Mammary microvascular endothelial cell (primary cell): Measurements from ENCODE around the gene MBD3L2B. TPM values are rescaled to one million over a fixed set of nuclear protein-coding genes. Genes with fewer than 3 reads are reported as not detected.

Experiments used
- total RNA-seq: library from RNA; depleted of rRNA; stranded (reverse); fragments of >200 nt; gene quantifications from 2 replicates; pipeline ENCODE4 v1.2.3, GENCODE V29; 2015

MBD3L2B gene
- not detected in 2 replicates for total RNA-seq

DNA sequence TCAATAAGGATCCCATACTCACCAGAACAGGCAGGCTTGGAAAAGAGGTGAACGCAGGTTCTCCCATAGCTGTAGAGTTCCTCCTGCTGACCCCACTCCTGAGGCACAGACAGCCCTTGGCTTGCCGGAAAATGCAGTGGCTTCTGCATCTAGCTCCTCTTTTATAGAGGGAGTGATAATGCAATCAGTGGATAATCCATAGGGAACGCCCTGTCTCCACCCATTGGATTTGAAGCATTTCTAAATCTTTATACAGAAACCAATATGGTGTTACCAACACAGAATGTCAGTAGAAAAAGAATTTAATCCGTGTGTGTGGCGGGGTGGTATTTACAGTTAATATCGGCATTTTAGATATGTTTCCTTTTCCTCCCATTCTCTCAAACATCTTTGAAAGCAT, at the start of gene MBD3L2B:
TSS of gene MBD3L2B (minus strand) at position 101 of the 400 bp plus-strand sequence. CDS start at position 67, 34 bp downstream.

DNA sequence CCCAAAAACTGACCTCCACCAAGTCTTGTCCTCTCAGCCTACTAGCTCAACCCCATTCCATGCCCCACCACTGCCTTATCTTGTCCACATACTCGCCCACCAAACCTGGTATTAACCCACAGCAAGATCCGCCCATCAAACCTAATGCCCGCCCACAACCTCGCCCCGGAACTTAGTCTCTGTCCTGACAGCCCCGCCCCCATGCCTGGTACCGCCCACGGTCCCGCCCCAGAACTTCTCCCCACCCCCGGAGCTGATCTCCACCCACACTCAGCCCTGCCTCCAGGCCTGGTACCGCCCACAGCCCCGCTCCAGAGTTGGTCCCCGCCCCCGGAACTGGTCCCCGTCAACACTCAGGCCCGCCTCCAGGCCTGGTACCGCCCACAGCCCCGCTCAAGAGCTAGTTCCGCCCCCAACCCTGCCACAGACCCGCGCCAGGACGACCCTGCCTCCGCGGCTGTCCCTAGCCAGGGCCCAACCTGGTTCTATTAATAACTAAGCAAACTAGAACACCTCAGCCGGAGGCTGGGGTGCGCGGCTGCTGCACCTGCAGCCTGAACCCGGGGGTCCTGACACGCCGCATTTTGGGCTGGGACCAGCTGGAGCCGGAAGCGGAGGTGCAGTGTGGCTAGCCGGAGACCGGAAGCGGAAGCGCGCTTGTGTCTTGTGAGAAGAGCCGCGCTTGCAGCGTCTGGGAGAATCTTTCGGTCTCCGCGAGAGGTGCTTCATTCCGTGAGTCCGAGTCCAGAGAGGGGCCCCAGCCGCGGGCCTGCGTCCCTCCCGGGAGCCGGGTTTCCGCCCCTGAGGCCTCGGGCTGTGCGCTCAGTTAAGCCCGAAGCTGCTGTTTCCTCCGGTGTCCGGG, 48.0 kb upstream of the MBD3L2B start, which contains the start of gene ZNF557:
TSS of gene ZNF557 (plus strand) at position 662 of the 862 bp plus-strand sequence. CDS start 5,372 bp downstream, outside the sequence.

DNA sequence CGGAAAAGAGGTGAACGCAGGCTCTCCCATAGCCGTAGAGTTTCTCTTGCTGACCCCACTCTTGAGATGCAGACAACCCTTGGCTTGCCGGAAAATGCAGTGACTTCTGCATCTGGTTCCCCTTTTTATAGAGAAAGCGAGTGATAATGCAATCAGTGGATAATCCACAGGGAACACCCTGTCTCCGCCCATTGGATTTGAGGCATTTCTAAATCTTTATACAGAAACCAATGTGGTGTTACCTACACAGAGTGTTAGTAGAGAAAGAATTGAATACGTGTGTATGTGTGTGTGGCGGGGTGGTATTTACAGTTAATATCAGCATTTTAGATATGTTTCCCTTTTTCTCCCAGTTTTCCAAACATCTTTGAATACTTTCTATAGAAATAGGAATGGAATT, 37.3 kb upstream of the MBD3L2B start, which contains the start of gene MBD3L3:
TSS of gene MBD3L3 (minus strand) at position 101 of the 400 bp plus-strand sequence. CDS start at position 30, 71 bp downstream.

DNA sequence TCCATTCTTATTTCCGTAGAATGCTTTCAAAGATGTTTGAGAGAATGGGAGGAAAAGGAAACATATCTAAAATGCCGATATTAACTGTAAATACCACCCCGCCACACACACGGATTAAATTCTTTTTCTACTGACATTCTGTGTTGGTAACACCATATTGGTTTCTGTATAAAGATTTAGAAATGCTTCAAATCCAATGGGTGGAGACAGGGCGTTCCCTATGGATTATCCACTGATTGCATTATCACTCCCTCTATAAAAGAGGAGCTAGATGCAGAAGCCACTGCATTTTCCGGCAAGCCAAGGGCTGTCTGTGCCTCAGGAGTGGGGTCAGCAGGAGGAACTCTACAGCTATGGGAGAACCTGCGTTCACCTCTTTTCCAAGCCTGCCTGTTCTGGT, 27.8 kb upstream of the MBD3L2B start, which contains the start of gene MBD3L2:
TSS of gene MBD3L2 (plus strand) at position 301 of the 400 bp plus-strand sequence. CDS start at position 354, 53 bp downstream.

DNA sequence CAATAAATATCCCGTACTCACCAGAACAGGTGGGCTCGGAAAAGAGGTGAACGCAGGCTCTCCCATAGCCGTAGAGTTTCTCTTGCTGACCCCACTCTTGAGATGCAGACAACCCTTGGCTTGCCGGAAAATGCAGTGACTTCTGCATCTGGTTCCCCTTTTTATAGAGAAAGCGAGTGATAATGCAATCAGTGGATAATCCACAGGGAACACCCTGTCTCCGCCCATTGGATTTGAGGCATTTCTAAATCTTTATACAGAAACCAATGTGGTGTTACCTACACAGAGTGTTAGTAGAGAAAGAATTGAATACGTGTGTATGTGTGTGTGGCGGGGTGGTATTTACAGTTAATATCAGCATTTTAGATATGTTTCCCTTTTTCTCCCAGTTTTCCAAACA, 18.8 kb upstream of the MBD3L2B start, which contains the start of gene MBD3L4:
TSS of gene MBD3L4 (minus strand) at position 101 of the 400 bp plus-strand sequence. CDS start at position 66, 35 bp downstream.

DNA sequence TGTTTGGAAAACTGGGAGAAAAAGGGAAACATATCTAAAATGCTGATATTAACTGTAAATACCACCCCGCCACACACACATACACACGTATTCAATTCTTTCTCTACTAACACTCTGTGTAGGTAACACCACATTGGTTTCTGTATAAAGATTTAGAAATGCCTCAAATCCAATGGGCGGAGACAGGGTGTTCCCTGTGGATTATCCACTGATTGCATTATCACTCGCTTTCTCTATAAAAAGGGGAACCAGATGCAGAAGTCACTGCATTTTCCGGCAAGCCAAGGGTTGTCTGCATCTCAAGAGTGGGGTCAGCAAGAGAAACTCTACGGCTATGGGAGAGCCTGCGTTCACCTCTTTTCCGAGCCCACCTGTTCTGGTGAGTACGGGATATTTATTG, 9.0 kb upstream of the MBD3L2B start, which contains the start of gene MBD3L5:
TSS of gene MBD3L5 (plus strand) at position 301 of the 400 bp plus-strand sequence. CDS start at position 335, 34 bp downstream.

Other genes starting within 250 kb of the MBD3L2B start
- not detected in 2 replicates for gene VAV1, start 248.7 kb downstream of the MBD3L2B start, total RNA-seq
- not detected in 2 replicates for gene ADGRE1, start 133.9 kb downstream of the MBD3L2B start, total RNA-seq
- not detected in 2 replicates for gene MBD3L5, start 9.1 kb upstream of the MBD3L2B start, total RNA-seq
- not detected in 2 replicates for gene MBD3L4, start 18.7 kb upstream of the MBD3L2B start, total RNA-seq
- not detected in 2 replicates for gene MBD3L2, start 27.9 kb upstream of the MBD3L2B start, total RNA-seq
- not detected in 2 replicates for gene MBD3L3, start 37.2 kb upstream of the MBD3L2B start, total RNA-seq
- gene ZNF557, start 48.3 kb upstream of the MBD3L2B start, total RNA-seq = 5.2 and 8.5 TPM in 2 replicates